Stimulated activated CD8-positive, alpha-beta memory T cell treated with anti-CD3 and anti-CD28 coated beads, Interleukin-15, amount 100 ng/mL, for 4 hours (primary cell): ENCODE measurements around the gene HMCN1.

Source experiments
- DNase-seq, 2 donors: peaks; one replicate each; pipeline ENCODE4 v3.0.0-alpha.2; 2020; ENCODE audit warnings: low read depth in 2 of 2

HMCN1 gene

GRCh38 chr1:185912504-185912903 is 178.3 kb downstream of the HMCN1 start:
- no peak for DNase-seq

DNA sequence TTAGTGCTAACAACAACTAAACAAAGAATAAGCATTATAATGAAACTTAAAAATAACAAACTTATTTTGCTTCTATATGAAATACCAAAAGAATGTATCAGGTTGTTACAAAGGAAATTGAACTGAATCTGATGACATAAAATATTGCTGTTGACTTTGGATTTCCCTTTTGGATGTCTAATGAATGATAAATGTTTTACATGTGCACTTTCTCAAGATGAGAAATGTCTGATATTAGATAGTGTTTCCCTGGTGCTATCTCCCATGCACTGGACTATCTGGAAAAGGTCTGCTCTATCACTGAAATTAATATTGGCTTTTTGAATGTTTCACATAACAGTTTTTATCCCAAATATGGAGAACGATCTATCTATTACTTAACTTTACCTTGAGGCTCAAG is 179.9 kb downstream of the HMCN1 start:
- DNase-seq, result no peak

- no peak for DNase-seq
These were observed 182.7 kb downstream of the HMCN1 start for GRCh38 chr1:185916861-185917260.

DNA sequence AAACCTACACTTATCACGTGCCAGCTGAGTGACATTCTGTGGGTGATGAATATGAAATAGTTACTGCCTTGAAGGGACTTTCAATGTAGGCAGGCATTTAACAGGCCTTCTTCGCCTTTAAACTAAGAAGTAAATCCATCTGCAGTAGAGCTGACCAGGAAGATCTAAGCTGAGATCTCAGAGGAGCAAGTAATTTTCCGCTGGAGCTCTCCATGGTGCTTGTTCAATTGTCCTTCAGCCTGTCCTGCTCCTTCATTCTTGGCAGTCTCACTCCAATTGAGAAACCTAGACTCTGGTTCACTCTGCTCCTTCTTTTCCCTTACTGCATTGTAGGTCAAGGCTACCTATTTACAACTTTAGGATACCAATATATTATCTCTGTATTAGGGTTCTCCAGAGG is 183.5 kb downstream of the HMCN1 start:
- no peak for DNase-seq

DNA sequence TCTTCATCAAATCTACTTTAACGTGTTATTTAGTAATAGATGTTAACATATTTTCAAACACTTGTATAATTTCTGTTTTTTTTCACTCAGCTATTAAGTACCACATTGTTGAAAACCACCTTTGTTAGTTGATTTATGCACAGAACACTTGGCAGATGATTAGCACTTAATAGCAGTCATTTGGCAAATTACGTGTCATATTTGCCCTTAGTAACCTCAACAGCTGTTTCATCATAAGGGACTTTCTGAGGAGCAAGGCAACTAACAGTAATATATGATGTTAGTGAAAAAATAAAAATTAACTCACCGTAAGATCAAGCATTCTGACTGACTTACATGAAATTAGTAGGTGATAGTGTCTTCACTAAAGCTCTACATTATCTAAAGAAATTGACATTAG is 186.4 kb downstream of the HMCN1 start:
- DNase-seq, result no peak

DNA sequence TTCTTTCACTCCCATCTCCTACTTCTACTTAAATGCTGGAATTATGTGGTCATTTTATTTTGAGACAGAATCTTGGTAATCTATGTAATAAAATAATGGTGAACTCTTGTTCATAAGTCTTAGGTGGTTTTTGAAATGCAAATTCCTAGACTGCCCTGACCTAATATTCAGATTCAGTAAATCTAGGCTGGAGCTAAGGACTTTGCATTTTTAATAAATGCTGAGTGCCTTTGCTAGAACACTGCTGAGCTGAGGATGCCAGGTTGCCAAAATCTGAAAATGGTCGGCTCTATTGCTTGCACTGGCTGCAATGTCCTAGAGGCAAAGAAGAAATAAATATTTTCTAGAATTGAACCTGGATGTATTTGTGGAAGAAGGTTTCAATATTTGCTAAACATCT is 187.4 kb downstream of the HMCN1 start:
- DNase-seq, result no peak

DNA sequence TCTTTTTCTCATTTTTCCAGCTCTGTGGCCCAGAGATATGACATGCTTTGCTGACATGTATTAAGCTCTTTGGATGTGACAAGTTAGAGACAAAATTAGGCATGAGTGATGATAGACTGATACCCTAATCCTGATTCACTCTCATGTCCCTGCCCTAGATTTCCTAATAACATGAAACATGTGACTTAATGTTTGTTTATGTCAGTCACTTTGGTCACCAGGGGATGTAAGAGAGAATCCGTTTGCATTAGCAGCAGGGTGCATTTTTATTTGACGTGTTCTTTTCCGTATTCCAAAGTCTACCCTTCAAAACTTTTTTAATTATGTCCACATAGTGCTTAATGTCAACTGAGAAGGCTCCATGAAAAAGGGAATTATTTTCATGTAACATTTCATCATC is 192.4 kb downstream of the HMCN1 start:
- no peak for DNase-seq

DNA sequence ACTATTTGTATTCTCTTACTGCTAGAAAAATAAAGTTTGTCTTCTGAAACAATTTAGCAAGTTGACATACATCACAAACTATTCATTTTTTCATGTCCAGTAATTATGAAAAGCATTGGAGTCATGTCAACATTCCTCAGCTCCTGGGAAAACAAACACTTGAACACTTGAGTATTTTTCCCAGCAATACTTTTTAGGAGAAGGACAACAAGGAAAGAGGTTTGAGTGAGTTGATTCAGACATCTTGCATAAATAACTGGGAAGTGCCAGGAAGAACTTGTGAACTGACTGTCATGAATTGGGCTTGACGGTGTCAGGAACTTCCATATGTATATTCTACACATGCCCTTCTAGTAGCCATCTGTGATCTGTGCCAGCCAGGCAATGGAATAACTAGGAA is 195.6 kb downstream of the HMCN1 start:
- no peak for DNase-seq

DNA sequence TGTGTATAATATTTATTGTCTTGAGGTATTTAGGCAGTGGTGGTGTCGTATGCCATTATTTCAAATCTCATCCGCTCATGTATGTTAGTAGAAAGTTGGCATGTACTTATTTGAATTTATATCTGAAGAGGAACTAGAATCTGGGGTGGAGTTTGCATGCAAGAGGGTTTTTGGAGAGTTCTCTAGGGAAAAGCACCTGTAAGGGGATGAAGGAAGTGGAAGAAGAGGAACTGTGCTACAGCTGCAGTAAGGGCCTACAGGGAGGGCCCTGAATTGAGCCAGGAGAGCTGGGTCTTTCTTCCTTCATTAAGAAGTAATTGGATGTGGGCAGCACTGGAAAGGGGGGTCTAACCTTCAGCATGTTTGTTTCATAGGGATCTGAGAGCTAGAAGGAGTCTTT is 197.2 kb downstream of the HMCN1 start:
- DNase-seq, result no peak

- no peak for DNase-seq
These were observed 199.4 kb downstream of the HMCN1 start for GRCh38 chr1:185933580-185933979.

DNA sequence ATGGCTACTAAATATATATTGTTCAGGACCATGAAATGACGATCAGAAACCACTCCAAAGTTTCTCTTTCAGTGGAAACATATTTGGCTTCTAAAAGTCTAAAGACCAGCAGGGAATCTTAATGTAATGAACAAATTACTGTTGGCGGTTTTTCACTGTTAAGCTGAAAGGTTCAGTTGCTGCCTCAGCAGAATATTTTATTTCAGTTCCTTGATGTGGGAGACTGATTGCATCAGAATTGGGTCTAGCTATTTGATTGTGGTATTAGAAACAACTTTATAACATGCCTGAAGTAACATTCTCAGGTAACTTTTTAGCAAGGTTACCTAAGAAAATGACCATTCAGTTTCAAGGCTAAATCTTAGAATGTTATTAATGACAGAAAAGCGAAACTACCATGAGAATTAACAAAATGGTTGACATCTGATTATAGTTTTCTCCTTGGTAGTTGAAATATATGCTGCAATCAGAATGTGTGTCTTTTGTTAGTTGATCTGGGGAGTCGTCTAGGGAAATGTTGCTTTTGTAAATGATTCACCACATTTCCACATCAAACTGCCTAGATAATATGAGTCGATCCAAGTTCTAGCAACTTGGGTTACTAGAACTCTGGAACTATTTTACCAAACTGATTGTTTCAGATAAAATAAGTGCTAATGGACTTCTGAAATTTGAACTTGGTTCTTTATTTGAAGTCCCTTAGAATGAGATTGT is 200.4 kb downstream of the HMCN1 start:
- DNase-seq, result no peak

DNA sequence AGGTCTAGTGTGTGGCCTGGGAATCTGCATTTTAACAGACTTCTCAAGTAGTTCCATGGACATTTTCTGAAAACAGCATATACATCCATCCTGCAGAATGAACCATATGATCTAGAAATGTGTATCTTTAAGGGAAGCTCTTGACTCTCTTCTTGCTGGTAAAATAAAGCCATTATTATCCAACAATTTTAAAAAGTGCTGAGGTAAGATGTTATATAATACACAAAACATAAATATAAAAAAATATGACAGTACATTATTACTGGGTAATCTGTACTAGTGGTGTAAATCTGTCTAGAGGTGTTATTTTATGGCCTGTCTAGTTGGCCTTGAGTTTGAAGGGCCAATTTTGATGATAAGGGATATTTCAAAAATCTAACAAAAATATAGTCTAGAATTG is 201.2 kb downstream of the HMCN1 start:
- DNase-seq, result no peak

- DNase-seq, result no peak
These were observed 202.4 kb downstream of the HMCN1 start for GRCh38 chr1:185936641-185937040.

DNA sequence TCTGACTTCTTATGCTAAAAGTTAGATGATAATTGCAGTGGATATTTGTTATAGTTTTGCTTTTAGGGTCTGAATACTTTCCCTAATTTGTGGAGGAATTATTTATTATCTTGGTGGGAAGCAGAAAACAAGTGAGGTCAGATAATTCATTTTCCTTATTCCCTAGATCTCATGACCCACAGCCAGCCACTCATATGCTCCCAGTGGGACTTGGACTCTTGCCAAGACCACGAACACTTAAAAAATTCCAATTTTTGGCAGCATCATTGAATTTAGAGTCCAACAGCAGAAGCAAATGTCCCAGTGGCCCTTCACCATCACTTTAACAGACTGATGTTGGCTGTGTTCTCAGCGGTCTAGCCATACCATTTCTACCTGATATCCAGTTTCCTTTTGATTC is 204.2 kb downstream of the HMCN1 start:
- no peak for DNase-seq

DNA sequence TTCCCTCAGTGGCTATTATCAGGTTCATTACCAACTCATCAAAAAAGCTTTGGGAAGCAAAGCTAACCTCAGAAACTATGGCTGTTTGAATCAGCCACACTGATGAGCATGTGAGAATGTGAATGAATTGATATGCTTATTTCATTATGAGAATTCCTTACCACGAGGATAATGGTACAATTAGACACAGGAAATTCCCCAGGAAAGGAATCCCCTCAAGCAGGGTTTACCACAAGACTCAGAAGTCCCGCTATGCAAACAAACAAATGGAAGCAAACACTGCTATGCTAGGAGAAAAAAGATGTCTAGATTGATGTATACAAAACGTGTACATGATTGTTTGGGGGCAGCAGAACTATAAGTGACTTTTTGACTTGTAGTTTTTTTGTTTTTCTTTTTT is 205.0 kb downstream of the HMCN1 start:
- no peak for DNase-seq

DNA sequence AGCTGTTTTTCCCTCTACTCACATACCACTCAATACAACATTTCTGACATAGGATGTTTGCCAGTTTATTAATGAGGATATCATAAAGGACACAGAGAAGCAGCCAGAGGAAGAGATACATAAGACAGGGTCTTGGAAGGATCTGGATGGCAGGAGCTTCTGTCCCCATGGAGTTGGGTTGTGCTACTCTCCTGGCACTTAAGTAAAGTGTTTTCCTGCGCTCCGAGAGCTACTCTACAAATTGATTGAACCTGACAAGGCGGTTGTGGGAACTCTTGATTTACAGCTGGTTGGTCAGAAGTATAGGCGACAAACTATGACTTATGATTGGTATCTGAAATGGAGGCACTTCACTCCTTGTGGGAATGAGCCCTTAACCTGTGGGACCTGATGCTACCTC is 208.8 kb downstream of the HMCN1 start:
- no peak for DNase-seq

GRCh38 chr1:185956881-185957280 is 222.7 kb downstream of the HMCN1 start:
- no peak for DNase-seq

DNA sequence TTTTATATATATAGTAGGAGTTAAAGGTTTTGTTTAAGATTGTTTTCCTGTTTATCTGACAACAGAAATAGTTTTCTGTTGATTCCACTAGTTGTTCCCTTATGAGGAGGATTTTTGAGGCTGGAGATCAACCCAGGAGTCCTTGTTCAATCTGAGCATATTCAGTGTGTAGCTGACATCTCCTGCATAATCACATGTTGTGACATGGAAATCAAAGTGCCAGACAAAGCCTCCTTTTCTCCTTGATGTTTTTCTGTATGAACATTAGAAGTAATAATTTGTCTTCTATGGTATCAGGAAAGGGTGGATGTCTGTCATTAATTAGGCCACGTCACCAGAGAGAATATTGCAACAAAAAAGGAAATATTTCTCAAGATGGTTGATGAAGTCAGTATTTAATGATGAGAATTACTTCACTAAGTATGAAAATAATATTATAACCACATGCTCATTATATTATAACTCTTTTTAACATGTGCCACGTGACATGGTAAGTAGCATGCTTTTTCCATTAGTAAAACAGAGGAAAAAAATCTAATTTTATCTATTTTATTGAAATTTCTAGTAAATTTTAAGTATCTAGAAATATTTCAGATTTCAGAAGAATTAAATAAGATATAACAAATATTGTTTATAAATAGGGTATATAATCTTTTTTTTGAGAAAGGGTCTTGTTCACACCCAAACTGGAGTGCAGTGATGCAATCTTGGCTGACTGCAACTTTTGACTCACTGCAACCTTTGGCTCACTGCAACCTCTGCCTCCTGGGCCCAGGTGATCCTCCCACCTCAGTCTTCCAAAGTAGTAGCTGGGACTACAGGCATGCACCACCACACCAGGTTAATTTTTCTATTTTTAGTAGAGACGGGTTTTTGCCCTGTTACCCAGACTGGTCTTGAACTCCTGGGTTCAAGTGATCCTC is 223.5 kb downstream of the HMCN1 start:
- no peak for DNase-seq

- no peak for DNase-seq
These were observed 226.5 kb downstream of the HMCN1 start for GRCh38 chr1:185960422-185961321.

- DNase-seq, result no peak
These were observed 227.5 kb downstream of the HMCN1 start for GRCh38 chr1:185961664-185962063.

DNA sequence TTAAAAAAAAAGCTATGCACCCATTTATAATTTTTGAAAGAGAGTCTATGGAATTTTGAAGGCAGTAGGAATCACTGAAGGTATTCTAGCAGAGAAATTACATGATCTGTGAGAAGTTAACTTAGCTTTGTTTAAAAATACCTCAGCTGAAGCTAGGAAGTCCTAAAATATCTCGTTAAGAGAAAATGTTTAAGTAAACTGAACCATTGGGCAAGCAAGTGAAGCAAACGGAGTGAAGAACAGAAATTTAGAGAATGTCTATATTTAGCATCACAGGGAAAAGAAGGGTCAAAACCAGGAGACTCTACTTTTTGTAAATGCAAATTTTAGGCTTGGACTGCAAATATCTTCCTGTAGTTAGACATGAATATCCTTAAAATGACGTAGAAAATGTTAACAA is 230.8 kb downstream of the HMCN1 start:
- DNase-seq, result no peak

DNA sequence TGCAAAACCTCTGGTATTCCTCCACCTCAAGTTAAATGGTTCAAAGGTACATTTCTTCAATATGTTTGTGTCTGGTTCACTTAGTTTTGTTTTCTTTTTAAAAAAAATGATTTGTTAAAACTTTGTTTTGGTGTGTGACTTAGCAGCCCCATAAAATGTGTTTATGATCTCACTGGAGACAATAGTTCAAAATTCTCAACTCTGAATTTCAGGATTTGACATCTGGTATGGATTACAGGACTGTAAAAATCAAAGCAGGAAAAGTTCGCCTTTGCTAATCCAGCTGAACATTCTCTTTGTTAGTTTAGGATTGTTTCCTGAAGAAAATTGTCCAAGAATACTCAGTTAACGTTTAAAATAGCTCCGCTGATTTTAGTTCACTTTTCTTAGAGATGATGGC is 231.7 kb downstream of the HMCN1 start:
- no peak for DNase-seq
